CD14-positive monocyte (primary cell): ENCODE results near the gene SEC23A. TPM values are rescaled to one million over a fixed set of nuclear protein-coding genes. Genes with fewer than 3 reads are reported as not detected.

Source experiments
- DNase-seq, 3 donors: peaks; one replicate each; pipeline ENCODE4 v3.0.0-alpha.2; 2011 to 2022
- H2AFZ ChIP-seq: 2 replicates; pipeline ENCODE4 v1.6.0; 2012; ENCODE audit warnings: mild to moderate bottlenecking, low read depth, low read length, inconsistent platforms; ENCODE audit not compliant: insufficient read depth, poor library complexity, severe bottlenecking
- H3K27ac ChIP-seq, 2 donors: 1 replicate in 1 of 2; 2 replicates in 1 of 2; pipeline ENCODE4 v1.5.1; 2012 to 2013; ENCODE audit warnings: low read length in 2 of 2, control low read depth in 1 of 2, inconsistent platforms in 1 of 2, low read depth in 1 of 2, mild to moderate bottlenecking in 1 of 2
- H3K27me3 ChIP-seq, 2 donors: one replicate each; pipeline versions ENCODE4 v1.6.0 to v1.6.1; 2011 to 2013; ENCODE audit warnings: low read length in 2 of 2; ENCODE audit not compliant: control insufficient read depth in 2 of 2, insufficient read depth in 2 of 2
- H3K36me3 ChIP-seq, 2 donors: replicated peaks in 1 of 2; 1 replicate in 1 of 2; 2 replicates in 1 of 2; pipeline versions ENCODE4 v1.5.1 to v1.6.1; 2012 to 2013; ENCODE audit warnings: low read length in 2 of 2, control low read depth in 1 of 2, inconsistent platforms in 1 of 2, mild to moderate bottlenecking in 1 of 2; ENCODE audit not compliant: insufficient read depth in 2 of 2, control insufficient read depth in 1 of 2
- H3K4me1 ChIP-seq, 2 donors: 1 replicate in 1 of 2; 2 replicates in 1 of 2; pipeline versions ENCODE4 v1.5.1 to v1.6.1; 2012 to 2013; ENCODE audit warnings: low read length in 2 of 2, control low read depth in 1 of 2, inconsistent platforms in 1 of 2, mild to moderate bottlenecking in 1 of 2, moderate library complexity in 1 of 2; ENCODE audit not compliant: insufficient read depth in 2 of 2, control insufficient read depth in 1 of 2
- H3K4me2 ChIP-seq: replicated peaks from 2 replicates; pipeline ENCODE3; 2012; ENCODE audit warnings: low read length, moderate library complexity, mild to moderate bottlenecking; ENCODE audit not compliant: poor library complexity, severe bottlenecking; ENCODE audit errors: extremely low read depth
- H3K4me3 ChIP-seq, 3 experiments: fragments of 200-600 bp in 1 of 3; sonication (generic) in 1 of 3; replicated peaks in 1 of 3; 1 replicate in 2 of 3; 2 replicates in 1 of 3; pipeline ENCODE4 v1.5.1; 2011 to 2013; ENCODE audit warnings: low read length in 3 of 3, mild to moderate bottlenecking in 3 of 3, control low read depth in 2 of 3, low read depth in 2 of 3, inconsistent platforms in 1 of 3, moderate library complexity in 1 of 3
- H3K79me2 ChIP-seq: 2 replicates; pipeline ENCODE4 v1.6.0; 2012; ENCODE audit warnings: mild to moderate bottlenecking, control low read depth, inconsistent platforms, low read length, moderate library complexity; ENCODE audit not compliant: insufficient read depth
- H3K9ac ChIP-seq: 2 replicates; pipeline ENCODE4 v1.6.0; 2017; ENCODE audit warnings: low read length, mild to moderate bottlenecking; ENCODE audit not compliant: insufficient read depth, poor library complexity, severe bottlenecking
- H3K9me3 ChIP-seq, 2 donors: replicated peaks in 1 of 2; 1 replicate in 1 of 2; 2 replicates in 1 of 2; pipeline versions ENCODE4 v1.5.1 to v1.6.1; 2012 to 2013; ENCODE audit warnings: low read length in 2 of 2, control low read depth in 1 of 2; ENCODE audit not compliant: control insufficient read depth in 1 of 2, insufficient read depth in 1 of 2
- H4K20me1 ChIP-seq: 2 replicates; pipeline ENCODE4 v1.6.0; 2012; ENCODE audit warnings: mild to moderate bottlenecking, low read length, control low read depth, moderate library complexity; ENCODE audit not compliant: insufficient read depth
- H3K27ac Mint-ChIP-seq, 7 donors: one replicate each; pipeline ENCODE4 v1.8.0; 2020; ENCODE audit warnings: mild to moderate bottlenecking in 7 of 7, mixed read lengths in 7 of 7, moderate library complexity in 6 of 7, inconsistent platforms in 2 of 7
- H3K27me3 Mint-ChIP-seq, 3 donors: one replicate each; pipeline ENCODE4 v1.8.0; 2021 to 2022; ENCODE audit warnings: low read depth in 3 of 3, mild to moderate bottlenecking in 3 of 3, mixed read lengths in 3 of 3, moderate library complexity in 3 of 3, inconsistent platforms in 1 of 3
- H3K36me3 Mint-ChIP-seq, 2 donors: one replicate each; pipeline ENCODE4 v1.8.0; 2020; ENCODE audit warnings: mixed read lengths in 2 of 2, inconsistent platforms in 1 of 2, mild to moderate bottlenecking in 1 of 2
- H3K4me1 Mint-ChIP-seq: one replicate; pipeline ENCODE4 v1.8.0; 2020; ENCODE audit warnings: mild to moderate bottlenecking, mixed read lengths
- H3K4me3 Mint-ChIP-seq, 2 donors: one replicate each; pipeline ENCODE4 v1.8.0; 2020; ENCODE audit warnings: mild to moderate bottlenecking in 2 of 2, mixed read lengths in 2 of 2, moderate library complexity in 1 of 2
- H3K9me3 Mint-ChIP-seq, 7 donors: one replicate each; pipeline ENCODE4 v1.8.0; 2020 to 2022; ENCODE audit warnings: mixed read lengths in 7 of 7, mild to moderate bottlenecking in 6 of 7, moderate library complexity in 6 of 7, inconsistent platforms in 2 of 7
- CTCF ChIP-seq: fragments of 200-600 bp; IDR thresholded peaks from one replicate; pipeline ENCODE4 v1.8.0; 2022; ENCODE audit warnings: antibody characterized with exemption, mild to moderate bottlenecking
- WGBS: methylation state at CpG from one replicate; pipeline ENCODE4 v1.1.5; 2013; ENCODE audit warnings: missing lambda C conversion rate; ENCODE audit not compliant: insufficient coverage; 5-methylcytosine and 5-hydroxymethylcytosine counted together
- intact Hi-C, 2 donors: fragments of 100-400 bp; cut with micrococcal nuclease; formaldehyde crosslinking; loops; one replicate each; pipeline versions ENCODE4 v1.15.0 to v1.15.1; 2023
- polyA plus RNA-seq, 3 donors: library from polyadenylated mRNA; depleted of rRNA in 1 of 3; unstranded in 2 of 3; stranded (reverse) in 1 of 3; fragments of 300-500 nt in 2 of 3; fragments of >200 nt in 1 of 3; fragmentation: Illumina TruSeq in 2 of 3; gene quantifications; 1 replicate in 2 of 3; 2 replicates in 1 of 3; pipeline ENCODE4 v1.2.3, GENCODE V29; 2012 to 2021

SEC23A gene
- polyA plus RNA-seq, 3 donors: 13.8 to 37.3 (median 36.4) TPM

GRCh38 chr14:38993981-38994380, 109.1 kb downstream of the SEC23A start:
- WGBS: no CpG with 5 or more reads among the region's 2 CpGs
- no peak overlapping the region for H3K4me2 ChIP-seq

GRCh38 chr14:38992067-38992844, 110.8 kb downstream of the SEC23A start:
- Histone ChIP-seq H3K36me3 (no peaks in the 10 kb centered on the region), H3K27ac (no peak overlapping the region), H2AFZ (no peak overlapping the region), H3K9ac (no peak overlapping the region), H4K20me1 (no peaks in the 10 kb centered on the region), H3K9me3 (no peaks in the 10 kb centered on the region), H3K4me2 (no peak overlapping the region), H3K4me3 (no peak overlapping the region), H3K79me2 (no peaks in the 10 kb centered on the region), H3K27me3 (no peaks in the 10 kb centered on the region), H3K4me1 (peaks cover 19 to 24% of the 10 kb centered on the region in 2 donors)
- H3K9me3 Mint-ChIP-seq: peaks cover 0 to 2% (median 0%) of the 10 kb centered on the region in 7 donors
- WGBS: 100% methylated on average over 1 of the region's 4 CpGs
- H3K4me3 Mint-ChIP-seq: no peak overlapping the region
- peaks cover 28% of the 10 kb centered on the region for H3K4me1 Mint-ChIP-seq
- intact Hi-C loops: no loop called here
- TF ChIP-seq CTCF: no peak
- no peak overlapping the region for H3K27ac Mint-ChIP-seq
- H3K36me3 Mint-ChIP-seq: no peaks in the 10 kb centered on the region
- no peaks in the 10 kb centered on the region for H3K27me3 Mint-ChIP-seq
- DNase-seq: no peak

More at GRCh38 chr14:38993981-38994380, 109.1 kb downstream of the SEC23A start:
- Mint-ChIP-seq H3K4me1 (peaks cover 27% of the 10 kb centered on the region), H3K9me3 (peaks cover 0 to 2% (median 0%) of the 10 kb centered on the region in 7 donors), H3K27ac (no peak overlapping the region), H3K4me3 (no peak overlapping the region), H3K36me3 (no peaks in the 10 kb centered on the region), H3K27me3 (no peaks in the 10 kb centered on the region)
- H4K20me1 ChIP-seq: no peaks in the 10 kb centered on the region
- peaks cover 19 to 24% of the 10 kb centered on the region in 2 donors for H3K4me1 ChIP-seq
- no peak overlapping the region for H2AFZ ChIP-seq
- no peak for TF ChIP-seq CTCF
- intact Hi-C loops: no loop called here
- DNase-seq: no peak
- H3K4me3 ChIP-seq: no peak overlapping the region
- H3K27ac ChIP-seq: no peak overlapping the region
- H3K27me3 ChIP-seq: no peaks in the 10 kb centered on the region
- no peak overlapping the region for H3K9ac ChIP-seq
- no peaks in the 10 kb centered on the region for H3K9me3 ChIP-seq
- no peaks in the 10 kb centered on the region for H3K79me2 ChIP-seq
- H3K36me3 ChIP-seq: no peaks in the 10 kb centered on the region
